OCI-LY3 (cell line): ENCODE results near the gene WDR4.
"Not testable (repeated sequence)": the region's sequence is repeated elsewhere in the genome, so short reads cannot be mapped to it uniquely, and the experiment has no call there.

Experiments used
- H2AFZ ChIP-seq: fragments of 200-600, 300-600 bp; shearing (Covaris generic); 2 replicates; pipeline ENCODE4 v1.6.0; 2014; ENCODE audit warnings: antibody characterized with exemption, low read depth, low read length
- H3K27ac ChIP-seq: fragments of 200-600, 300-600 bp; sonication (generic); 2 replicates; pipeline ENCODE4 v1.5.1; 2014; ENCODE audit warnings: mild to moderate bottlenecking, low read length, moderate library complexity, mixed read lengths
- H3K27me3 ChIP-seq: fragments of 200-600, 300-600 bp; sonication (generic); 2 replicates; pipeline ENCODE4 v1.6.1; 2014; ENCODE audit warnings: low read depth, low read length, mixed read lengths
- H3K36me3 ChIP-seq: fragments of 200-600, 300-600 bp; sonication (generic); replicated peaks from 2 replicates; pipeline ENCODE3; 2014; ENCODE audit warnings: low read depth, low read length, mixed read lengths
- H3K4me1 ChIP-seq: fragments of 300-600, 200-600 bp; sonication (generic); 2 replicates; pipeline ENCODE4 v1.6.1; 2014; ENCODE audit warnings: low read length, mixed read lengths
- H3K4me2 ChIP-seq: fragments of 200-600, 300-600 bp; sonication (generic); 2 replicates; pipeline ENCODE4 v1.6.1; 2014; ENCODE audit warnings: low read length, mixed read lengths
- H3K4me3 ChIP-seq: fragments of 300-600, 200-600 bp; sonication (generic); 2 replicates; pipeline ENCODE4 v1.5.1; 2014; ENCODE audit warnings: antibody characterized with exemption, mild to moderate bottlenecking, low read length, moderate library complexity
- H3K79me2 ChIP-seq: fragments of 300-600, 200-600 bp; shearing (Covaris generic); 2 replicates; pipeline ENCODE4 v1.6.1; 2014; ENCODE audit warnings: mild to moderate bottlenecking, low read length, mixed read lengths
- H3K9ac ChIP-seq: fragments of 300-600, 200-600 bp; shearing (Covaris generic); 2 replicates; pipeline ENCODE4 v1.6.0; 2014; ENCODE audit warnings: mild to moderate bottlenecking, low read length, moderate library complexity
- H3K9me3 ChIP-seq: fragments of 200-600, 300-600 bp; shearing (Covaris generic); 2 replicates; pipeline ENCODE4 v1.6.1; 2014; ENCODE audit warnings: low read length, mixed read lengths; ENCODE audit not compliant: insufficient read depth
- H4K20me1 ChIP-seq: fragments of 200-600, 300-600 bp; sonication (generic); 2 replicates; pipeline ENCODE4 v1.6.1; 2016; ENCODE audit warnings: low read length, mixed read lengths; ENCODE audit not compliant: insufficient read depth
- CTCF ChIP-seq: fragments of 200-600, 300-600 bp; sonication (generic); IDR thresholded peaks from 2 replicates; pipeline ENCODE4 v1.5.1; 2014; ENCODE audit warnings: antibody characterized with exemption, low read length, low read depth
- EZH2phosphoT487 ChIP-seq: fragments of 200-600 bp; shearing (Covaris generic); IDR thresholded peaks from 2 replicates; pipeline ENCODE4 v1.6.1; 2018; ENCODE audit warnings: antibody characterized with exemption, mixed run types, low read depth

WDR4 gene

GRCh38 chr21:42820616-42821465 lies 58.5 kb downstream of the WDR4 start:
- Histone ChIP-seq H3K36me3 (no peaks in the 10 kb centered on the region), H3K9ac (no peak overlapping the region), H3K4me1 (no peaks in the 10 kb centered on the region), H2AFZ (no peak overlapping the region), H3K9me3 (peaks cover 5% of the 10 kb centered on the region; the same call in 1 of the 2 replicates), H3K4me2 (no peak overlapping the region), H3K79me2 (no peaks in the 10 kb centered on the region), H3K27ac (no peak overlapping the region), H4K20me1 (no peaks in the 10 kb centered on the region), H3K4me3 (no peak overlapping the region), H3K27me3 (peaks cover 29% of the 10 kb centered on the region)
- TF ChIP-seq CTCF, result no peak
- TF ChIP-seq EZH2phosphoT487, result no peak

DNA sequence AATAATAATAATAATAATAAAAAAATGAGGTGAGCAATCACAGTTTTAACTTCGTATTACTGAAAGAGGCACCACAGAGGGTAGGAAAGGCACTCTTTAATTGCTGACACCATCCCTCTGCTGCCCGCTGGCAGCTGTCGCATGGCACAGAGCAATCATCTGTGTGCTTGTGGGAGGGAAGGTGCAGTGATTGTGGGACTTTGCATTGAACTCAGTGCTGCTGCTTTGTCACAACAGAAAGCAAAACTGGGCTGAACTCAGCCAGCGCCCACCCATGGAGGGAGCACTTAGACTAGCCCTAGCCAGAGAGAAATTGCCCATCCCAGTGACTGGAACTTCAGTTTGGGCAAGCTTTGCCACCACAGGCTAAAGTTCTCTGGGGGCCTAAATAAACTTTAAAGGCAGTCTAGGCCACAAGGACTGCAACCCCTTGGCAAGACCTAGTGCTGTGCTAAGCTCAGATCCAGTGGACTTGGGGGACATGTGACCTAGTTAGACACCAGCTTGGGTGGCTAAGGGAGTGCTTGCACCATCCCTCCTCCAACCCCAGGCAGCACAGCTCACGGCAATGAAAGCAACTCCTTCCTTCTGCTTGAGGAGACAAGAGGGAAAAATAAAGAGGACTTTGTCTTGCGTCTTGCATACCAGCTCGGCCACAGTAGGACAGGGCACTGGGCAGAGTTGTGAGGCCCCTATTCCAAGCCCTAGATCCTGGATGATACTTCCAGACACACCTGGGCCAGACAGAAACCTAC lies 59.3 kb downstream of the WDR4 start:
- no peaks in the 10 kb centered on the region for H3K36me3 ChIP-seq
- H3K27me3 ChIP-seq, result peaks cover 22% of the 10 kb centered on the region
- H3K4me3 ChIP-seq, result no peak overlapping the region
- H3K4me1 ChIP-seq, result no peaks in the 10 kb centered on the region
- H3K9ac ChIP-seq, result no peak overlapping the region
- no peak for TF ChIP-seq CTCF
- TF ChIP-seq EZH2phosphoT487, result no peak
- peaks cover 5% of the 10 kb centered on the region; the same call in 1 of the 2 replicates for H3K9me3 ChIP-seq
- no peak overlapping the region for H3K27ac ChIP-seq
- no peaks in the 10 kb centered on the region for H4K20me1 ChIP-seq
- H3K4me2 ChIP-seq, result no peak overlapping the region
- H2AFZ ChIP-seq, result no peak overlapping the region
- H3K79me2 ChIP-seq, result no peaks in the 10 kb centered on the region

DNA sequence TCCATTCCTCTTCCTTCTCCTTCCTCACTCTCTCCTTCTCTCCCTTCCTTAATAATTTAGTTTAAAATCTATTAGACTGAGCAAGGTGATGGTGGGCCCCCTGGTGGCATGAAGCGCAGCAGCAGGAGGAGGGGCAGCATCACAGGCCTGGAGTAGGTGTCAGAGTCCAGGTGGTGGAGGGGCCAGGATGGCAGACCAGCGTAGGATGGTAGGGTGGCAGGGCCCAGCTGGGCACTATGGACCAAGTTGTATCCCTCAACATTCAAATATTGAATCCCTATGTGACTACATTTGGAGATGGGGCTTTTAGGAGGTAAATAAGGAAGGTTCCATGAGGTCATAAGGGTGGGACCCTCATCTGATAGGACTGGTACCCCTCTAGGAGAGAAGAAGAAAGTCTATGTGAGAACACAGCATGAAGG lies 61.0 kb downstream of the WDR4 start:
- peaks cover 8% of the 10 kb centered on the region; the same call in 1 of the 2 replicates for H3K9me3 ChIP-seq
- H3K36me3 ChIP-seq, result no peaks in the 10 kb centered on the region
- no peak overlapping the region for H3K27ac ChIP-seq
- H3K4me1 ChIP-seq, result no peaks in the 10 kb centered on the region
- TF ChIP-seq CTCF (peak; percentile 66), EZH2phosphoT487 (no peak)
- H3K79me2 ChIP-seq, result no peaks in the 10 kb centered on the region
- no peak overlapping the region for H3K9ac ChIP-seq
- H2AFZ ChIP-seq, result no peak overlapping the region
- H3K27me3 ChIP-seq, result peaks cover 17% of the 10 kb centered on the region
- no peaks in the 10 kb centered on the region for H4K20me1 ChIP-seq
- H3K4me3 ChIP-seq, result no peak overlapping the region
- H3K4me2 ChIP-seq, result no peak overlapping the region

- Histone ChIP-seq H3K9ac (no peak overlapping the region), H3K4me1 (no peaks in the 10 kb centered on the region), H2AFZ (no peak overlapping the region), H3K4me3 (no peak overlapping the region), H3K79me2 (no peaks in the 10 kb centered on the region), H3K9me3 (peaks cover 8% of the 10 kb centered on the region; the same call in 1 of the 2 replicates), H3K36me3 (no peaks in the 10 kb centered on the region), H3K4me2 (no peak overlapping the region), H3K27ac (no peak overlapping the region), H4K20me1 (no peaks in the 10 kb centered on the region), H3K27me3 (no peaks in the 10 kb centered on the region)
- TF ChIP-seq CTCF (no peak), EZH2phosphoT487 (no peak)
These were observed 64.1 kb downstream of the WDR4 start for GRCh38 chr21:42815217-42815616.

GRCh38 chr21:42812528-42813241 lies 66.7 kb downstream of the WDR4 start:
- not testable (repeated sequence) for H2AFZ ChIP-seq, H3K4me3 ChIP-seq, H3K4me1 ChIP-seq, H3K27ac ChIP-seq, H3K36me3 ChIP-seq, H3K4me2 ChIP-seq, H3K27me3 ChIP-seq, H4K20me1 ChIP-seq, H3K79me2 ChIP-seq, H3K9ac ChIP-seq, H3K9me3 ChIP-seq
